ENCODE measurements around the gene ZC3HAV1L.
A peak's percentile ranks its signal among the peaks of the same experiment; 100 is the strongest.
"Not testable (repeated sequence)": the region's sequence is repeated elsewhere in the genome, so short reads cannot be mapped to it uniquely, and the experiment has no call there.

ZC3HAV1L gene

DNA sequence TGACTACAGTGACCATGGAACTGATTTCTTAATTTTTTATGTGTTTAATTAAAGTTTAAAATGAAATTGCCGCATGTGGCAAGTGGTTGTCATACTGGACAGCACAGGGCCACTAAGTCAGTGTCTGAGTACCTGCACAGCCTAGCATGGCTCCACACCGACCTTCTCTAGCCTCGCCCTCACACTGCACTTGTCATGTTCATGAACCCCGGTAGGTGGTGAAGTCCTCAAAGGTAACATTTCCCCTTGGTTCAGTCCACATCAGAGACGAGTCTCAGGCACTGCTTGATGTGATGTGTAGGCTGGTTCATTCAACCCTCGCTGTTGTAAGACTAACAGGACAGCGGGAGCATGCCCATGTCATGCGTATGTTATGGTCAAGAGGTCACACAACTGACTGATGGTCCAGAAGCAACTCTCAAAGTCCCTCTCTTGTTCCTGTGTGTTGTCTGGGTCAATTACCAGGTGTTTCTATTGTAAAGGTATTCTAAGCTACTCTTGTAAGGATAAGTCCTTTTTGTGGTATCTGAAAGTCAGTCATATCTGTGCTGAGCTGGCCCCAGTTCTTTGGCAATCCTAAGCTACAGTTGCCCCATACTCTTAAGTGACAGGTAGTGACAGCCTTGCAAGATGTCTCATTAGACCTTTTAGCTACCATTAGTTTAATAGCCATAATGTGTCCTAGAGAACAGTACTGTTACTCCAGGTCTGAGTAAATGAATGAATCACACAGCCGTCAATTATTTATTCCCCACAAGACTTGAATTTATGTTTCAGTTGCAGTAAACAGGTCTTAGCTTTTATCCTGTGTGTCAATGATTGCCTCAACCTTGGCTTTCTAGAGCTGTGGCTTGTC lies 32.9 kb upstream of the ZC3HAV1L start:
- DNase-seq, result no peak
- Mint-ChIP-seq H3K27me3 (no peaks in the 10 kb centered on the region), H3K4me1 (peaks cover 69% of the 10 kb centered on the region), H3K36me3 (peaks cover 79% of the 10 kb centered on the region), H3K9me3 (no peaks in the 10 kb centered on the region), H3K4me3 (no peak overlapping the region), H3K27ac (peak overlapping the region; percentile 77)
- CTCF ChIA-PET, result interaction anchor here (0.9 kb wide), 1 partner anchor 22 kb away, joined by 3 read pairs; no protein-coding TSS in a partner anchor

- no peak overlapping the region for H3K4me3 Mint-ChIP-seq
- peaks cover 66% of the 10 kb centered on the region for H3K4me1 Mint-ChIP-seq
- peak overlapping the region; percentile 77 for H3K27ac Mint-ChIP-seq
- no peaks in the 10 kb centered on the region for H3K9me3 Mint-ChIP-seq
- no peaks in the 10 kb centered on the region for H3K27me3 Mint-ChIP-seq
- no peak for DNase-seq
- CTCF ChIA-PET, result interaction anchor here (9.0 kb wide), 1 partner anchor 10 kb away, joined by 53 read pairs; no protein-coding TSS in a partner anchor
- peaks cover 82% of the 10 kb centered on the region for H3K36me3 Mint-ChIP-seq
These were observed 30.5 kb upstream of the ZC3HAV1L start for GRCh38 chr7:139066315-139066714.

DNA sequence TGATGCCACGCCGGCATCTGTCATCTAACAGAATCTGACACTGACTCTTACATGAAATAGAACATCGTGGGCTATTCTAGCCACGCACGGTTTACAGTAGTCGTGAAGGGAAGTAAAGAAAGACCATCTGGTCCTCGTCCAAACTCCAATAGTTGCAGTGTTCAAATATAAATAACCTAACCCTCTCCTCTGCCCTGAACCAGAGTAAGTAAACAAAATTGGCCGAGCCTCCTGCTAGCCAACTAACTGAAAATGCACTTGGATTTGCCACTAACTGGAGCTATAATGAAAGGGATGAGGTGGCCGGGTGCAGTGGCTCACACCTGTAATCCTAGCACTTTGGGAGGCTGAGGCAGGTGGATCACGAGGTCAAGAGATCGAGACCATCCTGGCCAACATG lies 29.5 kb upstream of the ZC3HAV1L start:
- Mint-ChIP-seq H3K4me3 (no peak overlapping the region), H3K27me3 (no peaks in the 10 kb centered on the region), H3K4me1 (peaks cover 71% of the 10 kb centered on the region), H3K27ac (peak overlapping the region; percentile 63), H3K9me3 (no peaks in the 10 kb centered on the region), H3K36me3 (peaks cover 87% of the 10 kb centered on the region)
- CTCF ChIA-PET, result interaction anchor here (1.5 to 9.0 kb wide), 2 partner anchors 11 to 48 kb away, joined by 4 to 53 read pairs; no protein-coding TSS in a partner anchor
- no peak for DNase-seq

DNA sequence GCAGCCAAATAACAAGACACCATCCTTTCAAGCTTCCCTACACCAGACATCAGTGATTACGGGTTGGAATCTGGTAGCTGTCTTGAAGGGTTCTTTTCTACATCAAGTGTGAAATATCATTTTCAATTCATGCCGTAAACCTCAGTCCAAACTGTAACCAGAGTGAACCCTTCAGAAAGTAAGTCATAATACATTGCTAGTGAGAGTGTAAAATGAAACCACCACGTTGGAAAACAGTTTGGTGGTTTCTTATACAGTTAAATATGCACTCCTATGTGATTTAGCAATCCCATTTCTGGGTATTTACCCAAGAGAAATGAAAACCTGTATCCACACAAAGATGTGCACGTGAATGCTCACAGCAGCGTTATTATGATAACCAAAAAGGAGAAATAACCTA lies 25.6 kb upstream of the ZC3HAV1L start:
- peaks cover 76% of the 10 kb centered on the region for H3K36me3 Mint-ChIP-seq
- no peaks in the 10 kb centered on the region for H3K9me3 Mint-ChIP-seq
- peak overlapping the region; percentile 81 for H3K27ac Mint-ChIP-seq
- CTCF ChIA-PET, result interaction anchor here (9.0 kb wide), 1 partner anchor 14 kb away, joined by 53 read pairs; no protein-coding TSS in a partner anchor
- no peak overlapping the region for H3K4me3 Mint-ChIP-seq
- no peaks in the 10 kb centered on the region for H3K27me3 Mint-ChIP-seq
- H3K4me1 Mint-ChIP-seq, result peaks cover 67% of the 10 kb centered on the region
- no peak for DNase-seq

GRCh38 chr7:139060695-139061237 lies 24.9 kb upstream of the ZC3HAV1L start:
- peaks cover 67% of the 10 kb centered on the region for H3K4me1 Mint-ChIP-seq
- H3K27ac Mint-ChIP-seq, result peak overlapping the region; percentile 81
- H3K27me3 Mint-ChIP-seq, result no peaks in the 10 kb centered on the region
- H3K9me3 Mint-ChIP-seq, result no peaks in the 10 kb centered on the region
- no peak for DNase-seq
- CTCF ChIA-PET, result interaction anchor here (1.1 to 9.0 kb wide), 2 partner anchors 10 to 15 kb away, joined by 5 to 53 read pairs; no protein-coding TSS in a partner anchor
- peaks cover 72% of the 10 kb centered on the region for H3K36me3 Mint-ChIP-seq
- H3K4me3 Mint-ChIP-seq, result no peak overlapping the region

DNA sequence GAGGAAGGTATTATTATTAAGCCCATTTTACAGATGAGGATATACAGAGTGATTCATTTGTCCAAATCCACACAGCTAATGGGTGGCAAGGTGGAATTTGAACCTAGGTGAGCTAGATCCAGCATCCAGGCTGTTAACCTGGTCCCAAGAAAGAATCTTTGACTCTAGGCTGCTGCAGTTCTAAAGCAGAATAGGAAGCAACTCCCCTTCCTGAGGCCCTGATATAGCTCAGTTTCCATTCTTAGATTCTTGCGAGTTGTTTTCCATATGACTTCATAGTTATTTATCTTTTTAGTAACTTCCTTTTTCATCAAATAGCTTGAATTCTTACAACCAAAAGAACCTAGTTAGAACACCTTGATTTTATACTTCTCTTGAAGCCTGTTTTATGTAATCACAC lies 24.1 kb upstream of the ZC3HAV1L start:
- H3K4me3 Mint-ChIP-seq, result no peak overlapping the region
- peak overlapping the region; percentile 81 for H3K27ac Mint-ChIP-seq
- DNase-seq, result no peak
- CTCF ChIA-PET, result interaction anchor here (1.1 to 9.0 kb wide), 5 partner anchors 9 to 174 kb away, joined by 3 to 53 read pairs (median 5); no protein-coding TSS in a partner anchor
- H3K4me1 Mint-ChIP-seq, result peaks cover 59% of the 10 kb centered on the region
- no peaks in the 10 kb centered on the region for H3K27me3 Mint-ChIP-seq
- H3K36me3 Mint-ChIP-seq, result peaks cover 68% of the 10 kb centered on the region
- H3K9me3 Mint-ChIP-seq, result no peaks in the 10 kb centered on the region

DNA sequence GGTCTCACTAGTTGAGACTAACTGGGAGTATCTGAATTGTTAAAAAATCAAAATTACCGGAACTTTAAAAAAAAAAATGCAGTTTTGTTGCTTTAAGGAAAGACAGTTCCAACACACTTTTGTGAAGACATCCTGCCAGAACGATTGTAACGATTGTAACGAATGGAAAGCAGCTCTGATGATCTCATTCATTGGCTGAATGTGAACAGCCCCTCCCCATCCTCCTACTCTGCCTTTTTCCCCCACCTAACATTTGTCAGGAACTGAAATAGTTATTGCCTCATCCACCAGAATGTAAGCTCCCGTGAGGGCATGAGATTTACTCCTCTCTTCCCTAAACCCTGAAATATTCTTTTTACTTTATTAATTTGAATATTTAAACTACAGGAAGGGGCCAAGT lies 23.1 kb upstream of the ZC3HAV1L start:
- CTCF ChIA-PET, result interaction anchor here (0.6 to 9.0 kb wide), 4 partner anchors 8 to 42 kb away, joined by 4 to 53 read pairs (median 6); no protein-coding TSS in a partner anchor
- DNase-seq, result no peak
- Mint-ChIP-seq H3K27me3 (no peaks in the 10 kb centered on the region), H3K27ac (peak overlapping the region; percentile 46), H3K4me3 (no peak overlapping the region), H3K9me3 (no peaks in the 10 kb centered on the region), H3K36me3 (peaks cover 68% of the 10 kb centered on the region), H3K4me1 (peaks cover 53% of the 10 kb centered on the region)

DNA sequence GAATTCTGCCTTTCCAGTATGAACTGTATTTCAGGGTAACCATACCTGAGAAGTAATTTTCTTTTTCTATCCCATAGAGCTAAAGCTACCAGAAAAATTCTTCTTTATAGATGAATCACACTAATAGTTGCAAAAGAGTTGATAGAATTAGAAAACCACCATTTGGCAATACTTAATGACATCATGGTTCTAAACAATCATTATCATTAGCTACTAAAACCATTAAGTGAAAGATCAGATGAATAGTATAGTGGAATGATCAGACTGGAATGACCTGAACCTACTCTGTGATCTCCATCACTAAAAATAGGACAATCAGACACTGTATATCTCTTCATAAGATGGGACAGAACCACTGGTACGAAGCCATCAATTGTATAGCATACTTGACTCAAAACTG lies 19.8 kb upstream of the ZC3HAV1L start:
- H3K36me3 Mint-ChIP-seq, result peaks cover 63% of the 10 kb centered on the region

DNA sequence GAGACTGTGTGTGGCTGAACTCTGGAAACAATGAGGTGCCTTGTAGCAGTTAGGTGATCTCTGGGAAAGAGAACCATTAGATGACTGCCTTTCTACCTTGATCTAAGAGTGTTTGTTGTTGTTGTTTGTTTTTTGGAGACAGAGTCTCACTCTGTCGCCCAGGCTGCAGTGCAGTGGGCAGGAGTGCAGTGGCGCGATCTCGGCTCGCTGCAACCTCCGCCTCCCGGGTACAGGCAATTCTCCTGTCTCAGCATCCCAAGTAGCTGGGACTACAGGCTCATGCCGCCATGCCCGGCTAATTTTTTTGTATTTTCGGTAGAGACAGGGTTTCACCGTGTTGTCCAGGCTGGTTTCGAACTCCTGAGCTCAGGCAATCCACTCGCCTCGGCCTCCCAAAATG lies 18.8 kb upstream of the ZC3HAV1L start:
- peak overlapping the region; percentile 55 for H3K27ac Mint-ChIP-seq
- H3K4me3 Mint-ChIP-seq, H3K9me3 Mint-ChIP-seq, H3K27me3 Mint-ChIP-seq, CTCF ChIA-PET, DNase-seq: not testable (repeated sequence)
- H3K36me3 Mint-ChIP-seq, result peaks cover 61% of the 10 kb centered on the region
- H3K4me1 Mint-ChIP-seq, result peaks cover 33% of the 10 kb centered on the region

More for the DNA sequence above, 19.8 kb upstream of the ZC3HAV1L start:
- CTCF ChIA-PET, result interaction anchor here (0.8 kb wide), 1 partner anchor 38 kb away, joined by 3 read pairs; no protein-coding TSS in a partner anchor
- no peaks in the 10 kb centered on the region for H3K9me3 Mint-ChIP-seq
- no peak for DNase-seq
- H3K4me3 Mint-ChIP-seq, result no peak overlapping the region
- H3K27me3 Mint-ChIP-seq, result no peaks in the 10 kb centered on the region
- H3K4me1 Mint-ChIP-seq, result peaks cover 35% of the 10 kb centered on the region
- no peak overlapping the region for H3K27ac Mint-ChIP-seq

GRCh38 chr7:139054101-139054500 lies 18.3 kb upstream of the ZC3HAV1L start:
- Mint-ChIP-seq H3K27me3 (no peaks in the 10 kb centered on the region), H3K4me1 (peaks cover 38% of the 10 kb centered on the region), H3K9me3 (no peaks in the 10 kb centered on the region), H3K27ac (peak overlapping the region; percentile 55), H3K36me3 (peaks cover 65% of the 10 kb centered on the region), H3K4me3 (no peak overlapping the region)
- DNase-seq, result no peak
- CTCF ChIA-PET, result interaction anchor here (1.0 to 4.6 kb wide), 4 partner anchors 10 to 168 kb away, joined by 3 to 12 read pairs (median 6); no protein-coding TSS in a partner anchor

- Mint-ChIP-seq H3K4me1 (peaks cover 50% of the 10 kb centered on the region), H3K36me3 (peaks cover 74% of the 10 kb centered on the region)
- CTCF ChIA-PET, result interaction anchor here (4.6 kb wide), 1 partner anchor 23 kb away, joined by 12 read pairs; no protein-coding TSS in a partner anchor
These were observed 15.8 kb upstream of the ZC3HAV1L start for GRCh38 chr7:139051655-139052054.

DNA sequence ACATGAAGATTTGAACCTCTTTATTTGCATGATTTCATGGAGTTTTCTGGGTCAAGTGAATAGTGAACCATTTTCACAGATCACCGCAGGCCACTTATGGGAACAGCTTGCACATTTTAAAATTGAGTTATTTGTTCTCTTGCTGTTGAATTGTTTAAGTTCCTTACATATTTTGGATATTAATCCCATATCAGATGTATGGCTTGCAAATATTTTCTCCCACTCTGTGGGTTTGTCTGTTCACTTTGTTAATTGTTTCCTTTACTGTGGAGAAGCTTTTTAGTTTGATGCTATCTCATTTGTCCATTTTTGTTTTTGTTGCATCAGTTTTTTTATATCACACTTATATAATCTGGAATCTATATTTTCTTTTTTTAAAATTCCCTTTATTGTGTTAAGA lies 14.1 kb upstream of the ZC3HAV1L start:
- Mint-ChIP-seq H3K36me3 (peaks cover 82% of the 10 kb centered on the region), H3K4me1 (peaks cover 63% of the 10 kb centered on the region), H3K9me3 (no peaks in the 10 kb centered on the region), H3K27ac (peak overlapping the region; percentile 37), H3K4me3 (no peak overlapping the region), H3K27me3 (no peaks in the 10 kb centered on the region)
- DNase-seq, result no peak
- CTCF ChIA-PET, result interaction anchor here (0.6 to 4.6 kb wide), 4 partner anchors 9 to 32 kb away, joined by 3 to 12 read pairs (median 6); no protein-coding TSS in a partner anchor

More at GRCh38 chr7:139051655-139052054, 15.8 kb upstream of the ZC3HAV1L start:
- Mint-ChIP-seq H3K9me3 (no peaks in the 10 kb centered on the region), H3K27ac (peak overlapping the region; percentile 49), H3K4me3 (no peak overlapping the region), H3K27me3 (no peaks in the 10 kb centered on the region)
- DNase-seq, result no peak

DNA sequence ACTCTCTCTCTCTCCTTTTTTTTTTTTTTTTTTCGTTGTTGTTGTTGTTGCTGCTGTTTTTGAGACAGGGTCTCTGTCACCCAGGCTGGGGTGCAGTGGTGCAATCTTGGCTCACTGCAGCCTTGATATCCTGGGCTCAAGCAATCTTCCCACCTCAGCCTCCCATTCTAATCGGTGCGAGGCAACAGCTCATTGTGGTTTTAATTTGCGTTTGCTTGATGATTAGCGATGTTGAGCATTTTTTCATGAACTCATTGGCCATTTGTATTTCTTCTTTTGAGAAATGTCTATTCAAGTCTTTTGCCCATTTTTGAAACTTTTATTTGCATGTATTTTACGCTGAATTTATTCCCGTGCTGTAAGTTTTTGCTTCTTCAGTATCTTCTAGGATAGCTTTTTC lies 13.3 kb upstream of the ZC3HAV1L start:
- peaks cover 68% of the 10 kb centered on the region for H3K4me1 Mint-ChIP-seq
- H3K4me3 Mint-ChIP-seq, result no peak overlapping the region
- H3K27me3 Mint-ChIP-seq, result no peaks in the 10 kb centered on the region
- H3K36me3 Mint-ChIP-seq, result peaks cover 82% of the 10 kb centered on the region
- no peaks in the 10 kb centered on the region for H3K9me3 Mint-ChIP-seq
- no peak overlapping the region for H3K27ac Mint-ChIP-seq
- DNase-seq, result no peak
- CTCF ChIA-PET, result no interaction called here

DNA sequence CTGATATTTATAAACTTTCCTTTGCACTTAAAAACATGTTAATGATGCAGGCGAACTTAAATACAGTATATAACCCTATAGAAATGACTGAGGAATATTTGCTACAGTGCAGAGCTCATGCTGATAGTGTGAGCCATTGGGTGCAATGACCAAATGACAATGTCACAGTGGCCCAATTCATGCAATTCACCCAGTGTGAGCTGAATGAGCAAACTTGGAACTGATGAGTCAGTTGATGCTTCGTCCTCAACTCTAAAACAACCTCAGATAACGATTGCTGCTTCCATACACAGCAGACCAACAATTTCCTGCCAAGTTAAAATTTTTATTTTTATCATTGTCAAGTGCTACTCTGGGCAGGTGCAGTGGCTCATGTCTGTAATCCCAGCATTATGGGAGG lies 12.1 kb upstream of the ZC3HAV1L start:
- H3K4me3 Mint-ChIP-seq, result no peak overlapping the region
- H3K9me3 Mint-ChIP-seq, result no peaks in the 10 kb centered on the region
- peaks cover 82% of the 10 kb centered on the region for H3K36me3 Mint-ChIP-seq
- H3K27ac Mint-ChIP-seq, result peak overlapping the region; percentile 60
- H3K27me3 Mint-ChIP-seq, result no peaks in the 10 kb centered on the region
- H3K4me1 Mint-ChIP-seq, result peaks cover 76% of the 10 kb centered on the region
- CTCF ChIA-PET, result interaction anchor here (1.1 kb wide), 1 partner anchor 30 kb away, joined by 5 read pairs; no protein-coding TSS in a partner anchor
- DNase-seq, result no peak
